ENCODE data around the gene TSR2.

DNA sequence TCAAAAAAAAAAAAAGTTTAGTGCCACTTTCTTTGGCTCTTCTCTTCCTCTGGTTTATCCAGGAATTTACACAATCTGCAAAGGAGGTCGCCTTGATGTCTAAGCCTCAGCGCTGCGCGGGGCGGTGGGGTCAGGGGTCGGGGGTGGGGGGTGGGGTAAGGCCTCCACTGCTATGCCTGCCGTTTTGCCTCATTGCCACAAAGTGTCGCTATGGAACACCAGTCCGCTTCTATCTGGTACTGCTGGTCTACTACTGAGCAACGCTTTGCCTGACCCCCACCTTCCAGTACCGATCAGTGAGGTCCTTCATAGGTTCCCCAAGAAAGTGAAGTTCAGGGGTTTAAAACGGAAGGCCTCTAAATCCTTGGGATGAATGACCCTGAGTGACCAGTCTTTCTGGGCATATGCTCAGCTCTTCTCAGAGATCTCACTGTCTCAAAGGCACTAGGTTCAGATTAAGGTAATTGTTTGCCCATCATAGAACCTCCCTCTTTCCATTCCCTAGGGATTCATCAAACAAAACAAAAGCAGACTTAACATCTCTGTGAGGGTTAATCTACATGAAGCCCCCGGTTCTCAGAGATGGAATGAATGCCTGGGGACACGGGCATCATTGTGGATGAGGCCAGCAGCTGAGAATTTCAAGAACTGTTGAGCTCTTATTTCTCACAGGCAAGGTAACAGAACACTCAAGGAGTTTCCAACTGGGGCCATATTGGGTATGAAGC lies 16.9 kb upstream of the TSR2 start:
- TF ChIP-seq, protein P1, sequence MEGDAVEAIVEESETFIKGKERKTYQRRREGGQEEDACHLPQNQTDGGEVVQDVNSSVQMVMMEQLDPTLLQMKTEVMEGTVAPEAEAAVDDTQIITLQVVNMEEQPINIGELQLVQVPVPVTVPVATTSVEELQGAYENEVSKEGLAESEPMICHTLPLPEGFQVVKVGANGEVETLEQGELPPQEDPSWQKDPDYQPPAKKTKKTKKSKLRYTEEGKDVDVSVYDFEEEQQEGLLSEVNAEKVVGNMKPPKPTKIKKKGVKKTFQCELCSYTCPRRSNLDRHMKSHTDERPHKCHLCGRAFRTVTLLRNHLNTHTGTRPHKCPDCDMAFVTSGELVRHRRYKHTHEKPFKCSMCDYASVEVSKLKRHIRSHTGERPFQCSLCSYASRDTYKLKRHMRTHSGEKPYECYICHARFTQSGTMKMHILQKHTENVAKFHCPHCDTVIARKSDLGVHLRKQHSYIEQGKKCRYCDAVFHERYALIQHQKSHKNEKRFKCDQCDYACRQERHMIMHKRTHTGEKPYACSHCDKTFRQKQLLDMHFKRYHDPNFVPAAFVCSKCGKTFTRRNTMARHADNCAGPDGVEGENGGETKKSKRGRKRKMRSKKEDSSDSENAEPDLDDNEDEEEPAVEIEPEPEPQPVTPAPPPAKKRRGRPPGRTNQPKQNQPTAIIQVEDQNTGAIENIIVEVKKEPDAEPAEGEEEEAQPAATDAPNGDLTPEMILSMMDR (IDR thresholded peaks at IDR 0.05): peak; percentile 45
- TF ChIP-seq EZH2 (IDR thresholded peaks at IDR 0.05) (no peak), EZH2phosphoT487 (IDR thresholded peaks at IDR 0.05) (no peak)

Measured in neural progenitor cell (in vitro differentiated cells).